ENCODE measurements around the gene HSBP1L1.

GRCh38 chr18:79975985-79976680, 11.7 kb downstream of the HSBP1L1 start:
- no peak for TF ChIP-seq POLR2A (IDR thresholded peaks at IDR 0.05)
- TF ChIP-seq, protein P1, sequence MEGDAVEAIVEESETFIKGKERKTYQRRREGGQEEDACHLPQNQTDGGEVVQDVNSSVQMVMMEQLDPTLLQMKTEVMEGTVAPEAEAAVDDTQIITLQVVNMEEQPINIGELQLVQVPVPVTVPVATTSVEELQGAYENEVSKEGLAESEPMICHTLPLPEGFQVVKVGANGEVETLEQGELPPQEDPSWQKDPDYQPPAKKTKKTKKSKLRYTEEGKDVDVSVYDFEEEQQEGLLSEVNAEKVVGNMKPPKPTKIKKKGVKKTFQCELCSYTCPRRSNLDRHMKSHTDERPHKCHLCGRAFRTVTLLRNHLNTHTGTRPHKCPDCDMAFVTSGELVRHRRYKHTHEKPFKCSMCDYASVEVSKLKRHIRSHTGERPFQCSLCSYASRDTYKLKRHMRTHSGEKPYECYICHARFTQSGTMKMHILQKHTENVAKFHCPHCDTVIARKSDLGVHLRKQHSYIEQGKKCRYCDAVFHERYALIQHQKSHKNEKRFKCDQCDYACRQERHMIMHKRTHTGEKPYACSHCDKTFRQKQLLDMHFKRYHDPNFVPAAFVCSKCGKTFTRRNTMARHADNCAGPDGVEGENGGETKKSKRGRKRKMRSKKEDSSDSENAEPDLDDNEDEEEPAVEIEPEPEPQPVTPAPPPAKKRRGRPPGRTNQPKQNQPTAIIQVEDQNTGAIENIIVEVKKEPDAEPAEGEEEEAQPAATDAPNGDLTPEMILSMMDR (IDR thresholded peaks at IDR 0.05): no peak

Measured in right lobe of liver (tissue), 4 donors.